ENCODE results near the gene ALDH4A1. TPM values are rescaled to one million over a fixed set of nuclear protein-coding genes. Genes with fewer than 3 reads are reported as not detected.
A peak's percentile ranks its signal among the peaks of the same experiment; 100 is the strongest.

The ALDH4A1 gene
- total RNA-seq, 1 donor from 2014 or later: 54.8 TPM

- ATAC-seq: peak; percentile 24
Measured at GRCh38 chr1:18939398-18940302, 37.3 kb upstream of the ALDH4A1 start.

- peak; percentile 6 for ATAC-seq
Measured at GRCh38 chr1:18938707-18939070, 36.3 kb upstream of the ALDH4A1 start.

- ATAC-seq: peak; percentile 7
Measured at GRCh38 chr1:18938008-18938706, 35.8 kb upstream of the ALDH4A1 start.

GRCh38 chr1:18937539-18937938 lies 35.2 kb upstream of the ALDH4A1 start:
- no peak for ATAC-seq

- peak; percentile 60 for ATAC-seq
Measured at GRCh38 chr1:18936814-18937481, 34.6 kb upstream of the ALDH4A1 start.

GRCh38 chr1:18936471-18936813 lies 34.1 kb upstream of the ALDH4A1 start:
- no peak for ATAC-seq

GRCh38 chr1:18934205-18935000 lies 32.0 kb upstream of the ALDH4A1 start:
- ATAC-seq: no peak

GRCh38 chr1:18932879-18933278 lies 30.5 kb upstream of the ALDH4A1 start:
- no peak for ATAC-seq

- ATAC-seq: peak; percentile 67
Measured at GRCh38 chr1:18932387-18932786, 30.0 kb upstream of the ALDH4A1 start.

- no peak for ATAC-seq
Measured at GRCh38 chr1:18931730-18932129, 29.4 kb upstream of the ALDH4A1 start.

- ATAC-seq: no peak
Measured at GRCh38 chr1:18929686-18930085, 27.3 kb upstream of the ALDH4A1 start.

GRCh38 chr1:18928985-18929384 lies 26.6 kb upstream of the ALDH4A1 start:
- no peak for ATAC-seq

- no peak for ATAC-seq
Measured at GRCh38 chr1:18928406-18928805, 26.1 kb upstream of the ALDH4A1 start.

GRCh38 chr1:18927654-18928272 lies 25.4 kb upstream of the ALDH4A1 start:
- ATAC-seq: no peak

- peak; percentile 65 for ATAC-seq
Measured at GRCh38 chr1:18927082-18927653, 24.8 kb upstream of the ALDH4A1 start.

- peak; percentile 78 for ATAC-seq
Measured at GRCh38 chr1:18926315-18927081, 24.1 kb upstream of the ALDH4A1 start.

GRCh38 chr1:18925279-18925678 lies 22.9 kb upstream of the ALDH4A1 start:
- ATAC-seq: no peak

GRCh38 chr1:18924221-18924691 lies 21.9 kb upstream of the ALDH4A1 start:
- ATAC-seq: no peak

GRCh38 chr1:18923756-18924211 lies 21.4 kb upstream of the ALDH4A1 start:
- no peak for ATAC-seq
